Smooth muscle cell (in vitro differentiated cells): ENCODE results near the gene TMPRSS3. TPM values are rescaled to one million over a fixed set of nuclear protein-coding genes. Genes with fewer than 3 reads are reported as not detected.

ENCODE experiments used
- DNase-seq: peaks from one replicate; lab custom pipeline; 2025; ENCODE audit not compliant: unreplicated experiment; lab: John Stamatoyannopoulos, UW
- H2AFZ ChIP-seq: fragments of 200-600 bp; sonication (generic); 2 replicates; pipeline ENCODE4 v1.6.0; 2016; ENCODE audit warnings: antibody characterized with exemption, low read depth, mild to moderate bottlenecking
- H3F3A ChIP-seq: fragments of 200-600 bp; sonication (generic); 2 replicates; pipeline ENCODE4 v1.6.0; 2017; ENCODE audit warnings: antibody characterized with exemption, low read depth
- H3K27ac ChIP-seq: fragments of 200-600 bp; sonication (generic); 2 replicates; pipeline ENCODE4 v1.5.1; 2016; ENCODE audit warnings: low read depth, mild to moderate bottlenecking
- H3K27me3 ChIP-seq: fragments of 200-600 bp; sonication (generic); 2 replicates; pipeline ENCODE4 v1.6.1; 2016; ENCODE audit warnings: low read depth, mild to moderate bottlenecking
- H3K36me3 ChIP-seq: fragments of 200-600 bp; sonication (generic); 2 replicates; pipeline ENCODE4 v1.5.1; 2016; ENCODE audit warnings: low read depth
- H3K4me1 ChIP-seq: fragments of 200-600 bp; sonication (generic); 2 replicates; pipeline ENCODE4 v1.5.1; 2016; ENCODE audit warnings: low read depth
- H3K4me2 ChIP-seq: fragments of 200-600 bp; sonication (generic); 2 replicates; pipeline ENCODE4 v1.6.0; 2016; ENCODE audit warnings: mild to moderate bottlenecking
- H3K4me3 ChIP-seq: fragments of 200-600 bp; sonication (generic); 2 replicates; pipeline ENCODE4 v1.5.1; 2016; ENCODE audit warnings: mild to moderate bottlenecking
- H3K79me2 ChIP-seq: fragments of 200-600 bp; sonication (generic); 2 replicates; pipeline ENCODE4 v1.6.0; 2016; ENCODE audit warnings: low read depth, mild to moderate bottlenecking
- H3K9ac ChIP-seq: fragments of 200-600 bp; sonication (generic); 2 replicates; pipeline ENCODE4 v1.6.0; 2016; ENCODE audit warnings: low read depth
- H3K9me3 ChIP-seq: fragments of 200-600 bp; sonication (generic); replicated peaks from 2 replicates; pipeline ENCODE4 v1.5.1; 2016; ENCODE audit warnings: low read depth
- H4K20me1 ChIP-seq: fragments of 200-600 bp; sonication (generic); 2 replicates; pipeline ENCODE4 v1.6.0; 2016; ENCODE audit warnings: low read depth
- WGBS: methylation state at CpG from one replicate; pipeline ENCODE4 v1.1.7; 2016; ENCODE audit warnings: low lambda C conversion rate; 5-methylcytosine and 5-hydroxymethylcytosine counted together
- polyA plus RNA-seq: library from polyadenylated mRNA; unstranded; fragments of >200 nt; fragmentation: Nextera tagmentation; extraction: Ambion mirVana; gene quantifications from 2 replicates; pipeline ENCODE4 v1.2.1, GENCODE V29; 2016
- total RNA-seq: library from RNA; depleted of rRNA; stranded (reverse); fragments of >200 nt; gene quantifications from 2 replicates; pipeline ENCODE4 v1.2.3, GENCODE V29; 2014
- TF ChIP-seq, protein P1 (sequence below): fragments of 200-600 bp; sonication (generic); IDR thresholded peaks from 2 replicates; pipeline ENCODE4 v1.5.1; 2017; ENCODE audit warnings: borderline replicate concordance, mild to moderate bottlenecking, antibody characterized with exemption; ENCODE audit not compliant: insufficient read depth, poor library complexity, severe bottlenecking

The TMPRSS3 gene
- total and polyA plus RNA-seq, 2 experiments from 2014 or later: not detected

DNA sequence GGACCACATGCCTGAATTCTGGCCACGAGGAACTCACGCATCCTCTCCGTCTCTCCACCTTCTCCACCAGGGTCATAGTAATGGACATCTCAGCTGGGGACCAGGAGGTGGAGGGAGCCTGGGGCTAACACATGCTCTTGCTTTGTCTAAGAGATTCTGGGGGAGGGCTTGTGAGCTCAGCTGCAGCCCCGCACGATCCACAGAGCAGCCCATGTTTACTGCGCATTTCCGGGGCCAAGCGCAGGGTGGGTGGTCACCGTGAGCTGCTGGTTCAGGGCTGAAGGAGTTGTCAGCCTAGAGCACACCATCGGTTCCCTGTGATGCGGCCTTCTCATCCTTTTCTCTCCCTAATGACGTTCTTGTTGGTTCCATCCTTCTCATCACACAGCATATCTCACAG lies 37.6 kb downstream of the TMPRSS3 start:
- DNase-seq: no peak
- H3F3A ChIP-seq: no peaks in the 10 kb centered on the region
- H4K20me1 ChIP-seq: no peaks in the 10 kb centered on the region
- no peaks in the 10 kb centered on the region for H3K79me2 ChIP-seq
- no peaks in the 10 kb centered on the region for H3K36me3 ChIP-seq
- TF ChIP-seq, protein P1, sequence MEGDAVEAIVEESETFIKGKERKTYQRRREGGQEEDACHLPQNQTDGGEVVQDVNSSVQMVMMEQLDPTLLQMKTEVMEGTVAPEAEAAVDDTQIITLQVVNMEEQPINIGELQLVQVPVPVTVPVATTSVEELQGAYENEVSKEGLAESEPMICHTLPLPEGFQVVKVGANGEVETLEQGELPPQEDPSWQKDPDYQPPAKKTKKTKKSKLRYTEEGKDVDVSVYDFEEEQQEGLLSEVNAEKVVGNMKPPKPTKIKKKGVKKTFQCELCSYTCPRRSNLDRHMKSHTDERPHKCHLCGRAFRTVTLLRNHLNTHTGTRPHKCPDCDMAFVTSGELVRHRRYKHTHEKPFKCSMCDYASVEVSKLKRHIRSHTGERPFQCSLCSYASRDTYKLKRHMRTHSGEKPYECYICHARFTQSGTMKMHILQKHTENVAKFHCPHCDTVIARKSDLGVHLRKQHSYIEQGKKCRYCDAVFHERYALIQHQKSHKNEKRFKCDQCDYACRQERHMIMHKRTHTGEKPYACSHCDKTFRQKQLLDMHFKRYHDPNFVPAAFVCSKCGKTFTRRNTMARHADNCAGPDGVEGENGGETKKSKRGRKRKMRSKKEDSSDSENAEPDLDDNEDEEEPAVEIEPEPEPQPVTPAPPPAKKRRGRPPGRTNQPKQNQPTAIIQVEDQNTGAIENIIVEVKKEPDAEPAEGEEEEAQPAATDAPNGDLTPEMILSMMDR: no peak
- H3K27me3 ChIP-seq: no peaks in the 10 kb centered on the region
- H3K4me3 ChIP-seq: no peak overlapping the region
- no peak overlapping the region for H3K4me2 ChIP-seq
- 90% methylated on average over 12 of the region's 12 CpGs for WGBS
- no peaks in the 10 kb centered on the region for H3K4me1 ChIP-seq
- no peak overlapping the region for H3K9ac ChIP-seq
- H3K9me3 ChIP-seq: peaks cover 4% of the 10 kb centered on the region
- no peak overlapping the region for H2AFZ ChIP-seq
- H3K27ac ChIP-seq: no peak overlapping the region

DNA sequence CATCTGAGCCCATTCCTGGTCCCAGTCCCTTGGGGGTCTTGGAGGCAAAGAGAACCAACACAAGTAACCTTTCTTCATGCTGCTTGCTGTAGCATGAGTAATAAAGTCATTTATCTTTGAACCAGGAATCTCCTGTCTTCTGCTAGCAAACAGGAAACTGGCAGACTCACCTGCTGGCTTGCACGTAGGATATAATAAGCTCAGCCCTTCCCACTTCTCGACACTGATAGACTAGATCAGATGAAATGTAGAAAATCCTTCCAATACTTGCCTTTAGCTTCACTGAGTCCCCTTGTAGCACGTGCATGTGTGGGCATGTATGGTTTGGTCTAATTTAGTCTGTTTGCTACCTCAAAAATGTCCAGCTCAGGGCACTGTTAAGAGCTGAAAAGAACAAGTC lies 38.5 kb downstream of the TMPRSS3 start:
- H4K20me1 ChIP-seq: no peaks in the 10 kb centered on the region
- WGBS: 78% methylated on average over 3 of the region's 3 CpGs
- no peaks in the 10 kb centered on the region for H3F3A ChIP-seq
- TF ChIP-seq, protein P1: no peak
- peaks cover 4% of the 10 kb centered on the region for H3K9me3 ChIP-seq
- no peak overlapping the region for H3K4me3 ChIP-seq
- H3K27ac ChIP-seq: no peak overlapping the region
- no peak for DNase-seq
- H3K9ac ChIP-seq: no peak overlapping the region
- no peaks in the 10 kb centered on the region for H3K4me1 ChIP-seq
- H2AFZ ChIP-seq: no peak overlapping the region
- no peaks in the 10 kb centered on the region for H3K27me3 ChIP-seq
- H3K4me2 ChIP-seq: no peak overlapping the region
- no peaks in the 10 kb centered on the region for H3K36me3 ChIP-seq
- H3K79me2 ChIP-seq: no peaks in the 10 kb centered on the region

DNA sequence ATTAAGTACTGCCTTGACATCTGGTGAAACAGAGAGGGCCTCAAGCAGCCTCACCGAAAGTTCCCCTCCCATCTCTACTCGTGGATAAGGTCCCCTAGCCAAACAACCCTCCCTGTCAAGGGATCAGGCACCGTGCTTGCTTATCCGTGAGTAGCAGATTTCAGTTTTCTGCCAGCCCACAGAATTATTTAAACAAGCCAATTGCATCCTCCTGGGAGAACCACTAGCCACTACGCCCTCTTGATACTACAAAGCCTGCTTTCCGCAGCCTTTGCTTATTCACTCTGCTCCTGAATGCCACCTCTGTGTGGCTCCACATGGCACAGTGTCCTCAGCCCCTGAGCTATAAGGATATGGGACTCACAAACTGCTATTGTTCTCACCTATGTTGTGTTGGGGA lies 39.2 kb downstream of the TMPRSS3 start:
- Histone ChIP-seq H3K4me3 (no peak overlapping the region), H3K4me2 (no peak overlapping the region)
- 63% methylated on average over 6 of the region's 6 CpGs for WGBS

DNA sequence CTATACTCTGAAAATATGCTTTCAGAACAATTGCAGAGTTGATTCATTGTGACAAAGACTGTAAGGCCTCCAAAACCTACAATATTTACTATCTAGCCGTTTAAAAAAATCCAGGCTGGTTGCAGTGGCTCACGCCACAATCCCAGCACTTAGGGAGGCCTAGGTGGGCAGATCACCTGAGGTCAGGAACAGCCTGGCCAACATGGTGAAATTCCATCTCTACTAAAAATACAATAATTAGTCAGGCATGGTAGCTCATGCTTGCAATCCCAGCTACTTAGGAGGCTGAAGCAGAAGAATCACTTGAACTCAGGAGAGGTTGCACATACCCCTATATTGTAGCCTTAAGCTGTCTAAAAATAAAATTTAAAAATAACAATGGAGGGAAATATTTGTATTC lies 39.8 kb downstream of the TMPRSS3 start:
- Histone ChIP-seq H3K79me2 (no peaks in the 10 kb centered on the region), H3K9ac (no peak overlapping the region), H3K36me3 (no peaks in the 10 kb centered on the region), H3K27me3 (no peaks in the 10 kb centered on the region), H3K27ac (no peak overlapping the region), H4K20me1 (no peaks in the 10 kb centered on the region), H3F3A (no peaks in the 10 kb centered on the region), H3K4me1 (no peaks in the 10 kb centered on the region), H2AFZ (no peak overlapping the region), H3K4me2 (no peak overlapping the region), H3K9me3 (peaks cover 4% of the 10 kb centered on the region), H3K4me3 (no peak overlapping the region)
- WGBS: 73% methylated on average over 2 of the region's 2 CpGs
- TF ChIP-seq, protein P1: no peak
- DNase-seq: no peak

More for the DNA sequence above, 39.2 kb downstream of the TMPRSS3 start:
- Histone ChIP-seq H2AFZ (no peak overlapping the region), H3K27me3 (no peaks in the 10 kb centered on the region), H3K27ac (no peak overlapping the region), H3K4me1 (no peaks in the 10 kb centered on the region), H3K79me2 (no peaks in the 10 kb centered on the region), H3K9ac (no peak overlapping the region), H3F3A (no peaks in the 10 kb centered on the region), H3K36me3 (no peaks in the 10 kb centered on the region), H4K20me1 (no peaks in the 10 kb centered on the region), H3K9me3 (peaks cover 4% of the 10 kb centered on the region)
- no peak for DNase-seq
- TF ChIP-seq, protein P1: no peak
